HG03342 (cell line): Measurements from ENCODE around the gene ADARB2.

Experiments
- ATAC-seq: cut with Tn5 transposase; IDR thresholded peaks from one replicate; pipeline ENCODE4 v1.9.1; 2021; ENCODE audit warnings: mild to moderate bottlenecking, moderate library complexity; ENCODE audit not compliant: unreplicated experiment

The ADARB2 gene

GRCh38 chr10:1573981-1574380 is 163.3 kb downstream of the ADARB2 start:
- ATAC-seq: no peak

- ATAC-seq: no peak
Measured at GRCh38 chr10:1573334-1573969, 163.9 kb downstream of the ADARB2 start.

- no peak for ATAC-seq
Measured at GRCh38 chr10:1572519-1573333, 164.6 kb downstream of the ADARB2 start.

GRCh38 chr10:1571587-1572237 is 165.6 kb downstream of the ADARB2 start:
- ATAC-seq: no peak

- ATAC-seq: no peak
Measured at GRCh38 chr10:1570416-1571051, 166.8 kb downstream of the ADARB2 start.

GRCh38 chr10:1569208-1569607 is 168.1 kb downstream of the ADARB2 start:
- no peak for ATAC-seq

- ATAC-seq: no peak
Measured at GRCh38 chr10:1567742-1568495, 169.4 kb downstream of the ADARB2 start.

- no peak for ATAC-seq
Measured at GRCh38 chr10:1567152-1567551, 170.2 kb downstream of the ADARB2 start.

- no peak for ATAC-seq
Measured at GRCh38 chr10:1564791-1565190, 172.5 kb downstream of the ADARB2 start.

- ATAC-seq: no peak
Measured at GRCh38 chr10:1563028-1563427, 174.3 kb downstream of the ADARB2 start.

- ATAC-seq: no peak
Measured at GRCh38 chr10:1561731-1562337, 175.5 kb downstream of the ADARB2 start.

GRCh38 chr10:1560535-1561192 is 176.7 kb downstream of the ADARB2 start:
- no peak for ATAC-seq

- no peak for ATAC-seq
Measured at GRCh38 chr10:1559761-1560160, 177.6 kb downstream of the ADARB2 start.

- no peak for ATAC-seq
Measured at GRCh38 chr10:1559311-1559710, 178.0 kb downstream of the ADARB2 start.

- no peak for ATAC-seq
Measured at GRCh38 chr10:1558906-1559305, 178.4 kb downstream of the ADARB2 start.

- ATAC-seq: no peak
Measured at GRCh38 chr10:1557081-1557480, 180.2 kb downstream of the ADARB2 start.

GRCh38 chr10:1556496-1556895 is 180.8 kb downstream of the ADARB2 start:
- no peak for ATAC-seq

GRCh38 chr10:1553951-1554350 is 183.4 kb downstream of the ADARB2 start:
- ATAC-seq: no peak

GRCh38 chr10:1552881-1553670 is 184.2 kb downstream of the ADARB2 start:
- ATAC-seq: no peak
